IMR-90 (cell line): Measurements from ENCODE around the gene CDK14. TPM values are rescaled to one million over a fixed set of nuclear protein-coding genes. Genes with fewer than 3 reads are reported as not detected.

Experiments
- ATAC-seq: fragments of 200-7000 bp; cut with Tn5 transposase; 2 replicates; pipeline ENCODE4 v1.9.1; 2020; ENCODE audit warnings: low read depth, mild to moderate bottlenecking, moderate library complexity
- BruUV-seq: library from RNA; stranded (reverse); fragments of 400-500 nt; replicated peaks from 2 replicates; lab custom pipeline; 2021; lab: Mats Ljungman, UMichigan
- CTCF ChIA-PET: fragments of 300-600 bp; formaldehyde crosslinking; extraction: SDS; loops from one replicate; lab custom pipeline; 2021; ENCODE audit warnings: antibody characterized with exemption; lab: Yijun Ruan, JAX
- POLR2A ChIA-PET: fragments of 300-600 bp; sonication (Branson Sonifier 250); formaldehyde crosslinking; loops from one replicate; lab custom pipeline; 2022; ENCODE audit warnings: antibody characterized with exemption; ENCODE audit not compliant: unreplicated experiment; lab: Charles Lee
- DNase-seq: peaks from one replicate; pipeline ENCODE4 v3.0.0; 2013
- H2AFZ ChIP-seq: replicated peaks from 2 replicates; pipeline ENCODE3; 2013; ENCODE audit warnings: low read length, mild to moderate bottlenecking; ENCODE audit not compliant: poor library complexity
- H2AK5ac ChIP-seq: 2 replicates; pipeline ENCODE4 v1.6.1; 2013; ENCODE audit warnings: low read depth, low read length, inconsistent platforms
- H2AK9ac ChIP-seq: replicated peaks from 2 replicates; pipeline ENCODE3; 2013; ENCODE audit warnings: mild to moderate bottlenecking, low read depth, low read length, moderate library complexity; ENCODE audit not compliant: poor library complexity
- H2BK120ac ChIP-seq: 2 replicates; pipeline ENCODE4 v1.6.1; 2013; ENCODE audit warnings: low read depth, low read length, inconsistent platforms
- H2BK15ac ChIP-seq: 3 replicates; pipeline ENCODE4 v1.6.1; 2013; ENCODE audit warnings: low read depth, low read length, inconsistent platforms
- H2BK20ac ChIP-seq: 2 replicates; pipeline ENCODE4 v1.6.1; 2013; ENCODE audit warnings: low read depth, mild to moderate bottlenecking, inconsistent platforms, low read length, moderate library complexity
- H2BK5ac ChIP-seq: 2 replicates; pipeline ENCODE4 v1.6.1; 2013; ENCODE audit warnings: mild to moderate bottlenecking, low read depth, low read length, inconsistent platforms; ENCODE audit not compliant: poor library complexity, severe bottlenecking
- H3K14ac ChIP-seq: replicated peaks from 2 replicates; pipeline ENCODE4 v1.6.1; 2013; ENCODE audit warnings: low read depth, low read length, inconsistent platforms
- H3K18ac ChIP-seq: 2 replicates; pipeline ENCODE4 v1.6.1; 2013; ENCODE audit warnings: low read depth, low read length, control low read depth
- H3K23ac ChIP-seq: 2 replicates; pipeline ENCODE4 v1.6.1; 2013; ENCODE audit warnings: low read depth, low read length, inconsistent platforms
- H3K27ac ChIP-seq: 2 replicates; pipeline ENCODE4 v1.5.1; 2013; ENCODE audit warnings: mild to moderate bottlenecking, control low read depth, low read length; ENCODE audit not compliant: insufficient read depth
- H3K27me3 ChIP-seq: 2 replicates; pipeline ENCODE4 v1.6.1; 2013; ENCODE audit warnings: low read length; ENCODE audit not compliant: control insufficient read depth, insufficient read depth
- H3K36me3 ChIP-seq: 2 replicates; pipeline ENCODE4 v1.6.1; 2013; ENCODE audit warnings: low read length, mixed read lengths; ENCODE audit not compliant: control insufficient read depth, insufficient read depth
- H3K4ac ChIP-seq: 2 replicates; pipeline ENCODE4 v1.6.1; 2013; ENCODE audit warnings: low read depth, low read length, inconsistent platforms
- H3K4me1 ChIP-seq: 2 replicates; pipeline ENCODE4 v1.6.1; 2013; ENCODE audit warnings: low read length, mixed read lengths; ENCODE audit not compliant: control insufficient read depth, insufficient read depth
- H3K4me2 ChIP-seq: 2 replicates; pipeline ENCODE4 v1.6.1; 2013; ENCODE audit warnings: low read depth, mild to moderate bottlenecking, control low read depth, low read length, moderate library complexity
- H3K4me3 ChIP-seq: 2 replicates; pipeline ENCODE4 v1.5.1; 2013; ENCODE audit warnings: low read depth, mild to moderate bottlenecking, control low read depth, low read length, moderate library complexity; ENCODE audit not compliant: insufficient read depth
- H3K56ac ChIP-seq: 2 replicates; pipeline ENCODE4 v1.6.1; 2013; ENCODE audit warnings: low read length, inconsistent platforms; ENCODE audit not compliant: insufficient read depth; ENCODE audit errors: extremely low read depth
- H3K79me1 ChIP-seq, 2 experiments: 2 replicates each; pipeline ENCODE4 v1.6.1; 2013; ENCODE audit warnings: low read length in 2 of 2, inconsistent platforms in 1 of 2, low read depth in 1 of 2
- H3K9ac ChIP-seq: 2 replicates; pipeline ENCODE4 v1.6.1; 2013; ENCODE audit warnings: low read depth, low read length, control low read depth
- H3K9me1 ChIP-seq: 2 replicates; pipeline ENCODE4 v1.6.1; 2013; ENCODE audit warnings: low read length, inconsistent platforms; ENCODE audit not compliant: insufficient read depth
- H3K9me3 ChIP-seq: 2 replicates; pipeline ENCODE4 v1.6.1; 2013; ENCODE audit warnings: low read length; ENCODE audit not compliant: control insufficient read depth, insufficient read depth
- H4K20me1 ChIP-seq: 2 replicates; pipeline ENCODE4 v1.6.1; 2013; ENCODE audit warnings: low read length, inconsistent platforms; ENCODE audit not compliant: insufficient read depth
- H4K5ac ChIP-seq: 2 replicates; pipeline ENCODE4 v1.6.1; 2013; ENCODE audit warnings: mild to moderate bottlenecking, low read depth, low read length, control low read depth
- H4K8ac ChIP-seq, 2 experiments: 2 replicates each; pipeline ENCODE4 v1.6.1; 2013; ENCODE audit warnings: low read depth in 2 of 2, low read length in 2 of 2, control low read depth in 1 of 2, inconsistent platforms in 1 of 2
- H4K91ac ChIP-seq: 2 replicates; pipeline ENCODE4 v1.6.1; 2013; ENCODE audit warnings: low read depth, low read length, inconsistent platforms; ENCODE audit not compliant: insufficient read depth
- NFE2L2 ChIP-seq: fragments of 150-350 bp; IDR thresholded peaks from 2 replicates; pipeline ENCODE4 v1.6.1; 2016; ENCODE audit warnings: low read depth, mild to moderate bottlenecking, low read length
- RFX5 ChIP-seq: IDR thresholded peaks from 2 replicates; pipeline ENCODE4 v1.8.0; 2012; ENCODE audit warnings: low read depth, mild to moderate bottlenecking, low read length, moderate library complexity
- WGBS, 2 experiments: methylation state at CpG; one replicate each; pipeline versions ENCODE4 v1.1.5 to v1.1.7; 2013; ENCODE audit warnings: missing lambda C conversion rate in 2 of 2; ENCODE audit not compliant: insufficient read length in 1 of 2; ENCODE audit errors: extremely low coverage in 2 of 2; 5-methylcytosine and 5-hydroxymethylcytosine counted together
- dilution Hi-C: fragments of 300-500 bp; cut with HindIII; formaldehyde crosslinking; loops from one replicate; pipeline ENCODE4 v1.14.3; 2018; ENCODE audit warnings: low sequenced_read_pairs; ENCODE audit not compliant: unreplicated experiment
- in situ Hi-C: fragments of 300-500 bp; cut with MboI; formaldehyde crosslinking; loops from 3 replicates; pipeline ENCODE4 v1.14.3; 2019; ENCODE audit warnings: low sequenced_read_pairs, inconsistent platforms, mixed read lengths
- intact Hi-C: fragments of 100-400 bp; cut with micrococcal nuclease; formaldehyde crosslinking; loops from 2 replicates; pipeline ENCODE4 v1.10.0; 2022
- polyA plus RNA-seq, 3 experiments: library from polyadenylated mRNA; depleted of rRNA; stranded (reverse); fragments of >200 nt; gene quantifications; 2 replicates each; pipeline ENCODE4 v1.2.3, GENCODE V29; 2012; ENCODE audit warnings: low replicate concordance in 1 of 3
- total RNA-seq: library from RNA; depleted of rRNA; stranded (reverse); fragments of >200 nt; gene quantifications from 2 replicates; pipeline ENCODE4 v1.2.3, GENCODE V29; 2012

CDK14 gene
- total and polyA plus RNA-seq, 2 of the 4 experiments (the other 2 are of a cell fraction), result 10.1 to 29.6 TPM

DNA sequence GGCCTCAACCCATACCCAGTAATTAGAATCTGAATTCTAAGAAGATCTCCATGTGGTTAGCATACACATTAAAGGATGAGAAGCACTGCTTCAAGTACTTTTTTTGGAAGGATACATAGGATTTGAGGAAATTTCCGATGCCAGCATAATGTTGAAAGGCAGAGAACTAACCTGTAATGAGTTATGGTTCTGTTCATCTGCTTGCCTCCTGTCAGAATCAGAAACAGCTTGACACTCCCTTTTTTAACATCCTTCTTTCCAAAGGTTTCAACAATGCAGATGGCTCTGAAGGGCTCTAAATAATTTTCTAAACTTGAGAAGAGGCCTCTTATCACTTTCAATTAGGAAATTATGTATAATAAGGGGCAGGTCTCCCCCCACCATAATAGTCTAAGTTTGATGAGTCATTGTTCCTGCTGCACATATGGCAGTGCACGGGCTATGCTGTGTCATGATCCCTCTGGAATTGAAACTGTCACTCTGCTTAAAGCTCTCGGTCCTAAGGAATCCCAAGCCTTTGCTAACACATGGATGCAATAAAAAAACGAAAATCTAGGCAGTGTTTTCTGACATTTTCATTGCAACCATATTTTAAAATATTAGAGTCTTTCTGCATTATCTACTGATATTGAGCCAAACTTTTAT lies 376.9 kb downstream of the CDK14 start:
- WGBS, 2 experiments, result 50% methylated on average over 2 of the region's 4 CpGs; no CpG with 5 or more reads in 1 of the 2 experiments
- no peak overlapping the region for H3K27ac ChIP-seq
- H3K4me1 ChIP-seq, result no peaks in the 10 kb centered on the region
- H3K9me3 ChIP-seq, result no peaks in the 10 kb centered on the region
- no peak overlapping the region for H2AFZ ChIP-seq
- H3K4ac ChIP-seq, result no peak overlapping the region
- ChIA-PET POLR2A (no interaction called here), CTCF (no interaction called here)
- no peak overlapping the region for H3K4me2 ChIP-seq
- no peak overlapping the region for H4K5ac ChIP-seq
- H3K27me3 ChIP-seq, result no peaks in the 10 kb centered on the region
- H2BK15ac ChIP-seq, result no peak overlapping the region
- H3K56ac ChIP-seq, result no peak overlapping the region
- no peak overlapping the region for H2BK5ac ChIP-seq
- no peak overlapping the region for H3K4me3 ChIP-seq
- no peak overlapping the region for H2AK9ac ChIP-seq
- H2AK5ac ChIP-seq, result no peak overlapping the region
- no peaks in the 10 kb centered on the region for H3K79me1 ChIP-seq
- H4K20me1 ChIP-seq, result no peaks in the 10 kb centered on the region
- dilution Hi-C loops, result no loop called here
- no peak overlapping the region for H3K14ac ChIP-seq
- no peak overlapping the region for H2BK120ac ChIP-seq
- DNase-seq (peak; percentile 8), ATAC-seq (no peak)
- no peak overlapping the region for H3K23ac ChIP-seq
- BruUV-seq, result no TSS peak
- intact Hi-C loops, result no loop called here
- H3K36me3 ChIP-seq, result no peaks in the 10 kb centered on the region
- no peak overlapping the region for H4K91ac ChIP-seq
- in situ Hi-C loops, result no loop called here
- H2BK20ac ChIP-seq, result no peak overlapping the region
- H4K8ac ChIP-seq, result no peak overlapping the region
- H3K9me1 ChIP-seq, result no peaks in the 10 kb centered on the region
- TF ChIP-seq RFX5, result no peak
- peak; percentile 61 for TF ChIP-seq NFE2L2
- H3K9ac ChIP-seq, result no peak overlapping the region
- no peak overlapping the region for H3K18ac ChIP-seq
